Motor neuron (in vitro differentiated cells): ENCODE data around the gene PRKCZ. TPM values are rescaled to one million over a fixed set of nuclear protein-coding genes. Genes with fewer than 3 reads are reported as not detected.
"Not testable (repeated sequence)": the region's sequence is repeated elsewhere in the genome, so short reads cannot be mapped to it uniquely, and the experiment has no call there.

Experiments used
- ATAC-seq, 8 experiments: fragments of 200-7000 bp; cut with Tn5 transposase; replicated peaks in 6 of 8; 2 replicates each; pipeline ENCODE4 v1.8.0; 2021; ENCODE audit warnings: mild to moderate bottlenecking in 8 of 8, moderate library complexity in 8 of 8
- H3K27ac ChIP-seq, 2 donors: fragments of 250-450 bp; sonication (Bioruptor Pico); 2 replicates each; pipeline ENCODE4 v1.9.0; 2021; ENCODE audit warnings: antibody characterized with exemption in 2 of 2, mild to moderate bottlenecking in 2 of 2, moderate library complexity in 1 of 2
- H3K4me1 ChIP-seq, 2 donors: fragments of 250-450 bp; sonication (Bioruptor Pico); replicated peaks in 1 of 2; 2 replicates each; pipeline ENCODE4 v1.6.1; 2021; ENCODE audit warnings: antibody characterized with exemption in 2 of 2, mild to moderate bottlenecking in 2 of 2, moderate library complexity in 1 of 2
- H3K4me3 ChIP-seq, 5 donors: fragments of 250-450 bp; sonication (Bioruptor Pico); 2 replicates each; pipeline ENCODE4 v1.9.0; 2021; ENCODE audit warnings: antibody characterized with exemption in 5 of 5, mild to moderate bottlenecking in 5 of 5, moderate library complexity in 4 of 5
- WGBS, 10 experiments: fragments of 450-650 bp; shearing (Covaris generic); methylation state at CpG; one replicate each; pipeline ENCODE4 v1.0.0; 2022; 5-methylcytosine and 5-hydroxymethylcytosine counted together
- in situ Hi-C, 9 experiments: fragments of 400-800 bp; cut with MboI; loops; one replicate each; pipeline ENCODE4 v1.15.0; 2021; ENCODE audit warnings: low sequenced_read_pairs in 9 of 9, low pct_unique_long_range_greater_than_20kb in 2 of 9; ENCODE audit not compliant: unreplicated experiment in 9 of 9
- total RNA-seq, 8 experiments: library from RNA; unstranded; fragments of 300-600 nt; gene quantifications; 2 replicates each; pipeline versions ENCODE4 v1.2.3 to v1.2.4, GENCODE V29; 2022

PRKCZ gene
- total RNA-seq, 8 experiments from 2014 or later, result 1.1 to 39.0 (median 23.6) TPM

DNA sequence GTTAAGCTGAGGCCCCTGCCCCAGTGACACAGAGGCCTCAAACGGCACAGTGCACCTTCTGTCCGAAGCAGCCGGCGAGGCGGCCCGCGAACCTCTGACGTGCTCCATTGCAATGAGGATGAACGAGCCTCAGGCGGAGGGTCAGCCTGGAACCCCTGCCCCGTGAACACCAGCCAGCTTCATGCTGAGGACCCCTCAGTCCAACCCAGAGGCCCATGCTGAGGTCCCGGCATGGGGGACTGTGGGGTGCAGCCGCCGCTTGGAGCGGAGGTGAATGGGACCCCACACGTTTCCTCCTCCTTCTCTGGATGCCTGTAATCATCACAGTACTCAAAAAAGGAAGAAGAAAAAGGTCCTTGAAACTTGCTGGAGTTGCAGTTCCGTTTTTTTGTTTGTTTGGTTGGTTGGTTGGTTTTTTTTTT, 62.1 kb downstream of the PRKCZ start:
- H3K27ac ChIP-seq, result no peak overlapping the region
- in situ Hi-C loops, result no loop called here
- no peak overlapping the region for H3K4me3 ChIP-seq
- ATAC-seq, result no peak
- WGBS, 10 experiments, result 0 to 83% (median 76%) methylated on average over 1 to 17 of the region's 17 CpGs; no CpG with 5 or more reads in 4 of the 10 experiments
- peaks cover 13 to 28% of the 10 kb centered on the region in 2 donors for H3K4me1 ChIP-seq

DNA sequence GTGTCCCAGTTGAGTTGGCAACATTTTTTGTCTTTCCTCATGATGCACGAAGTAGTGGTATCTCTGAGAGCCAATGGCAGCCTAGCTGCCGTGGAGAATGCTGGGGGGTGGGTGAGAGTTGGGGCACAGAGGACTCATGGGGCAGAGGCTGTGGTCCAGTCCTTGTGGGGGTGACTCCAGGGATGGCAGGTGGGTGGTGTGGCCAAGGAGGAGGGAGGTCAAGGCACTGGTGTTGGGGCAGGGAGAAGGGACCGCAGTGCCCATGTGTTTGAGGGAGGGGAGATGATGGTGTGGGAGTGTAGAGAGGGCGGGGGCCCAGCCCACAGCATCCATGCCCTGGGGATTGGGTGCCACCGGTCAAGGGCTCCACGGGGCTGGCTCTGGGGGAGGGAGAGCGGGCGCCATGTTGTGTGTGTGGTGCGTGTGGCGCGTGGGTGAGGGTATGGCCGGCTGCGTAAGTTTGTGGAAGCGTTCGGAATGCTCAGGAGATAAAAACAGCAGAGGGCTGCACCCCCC, 63.5 kb downstream of the PRKCZ start:
- Histone ChIP-seq H3K4me1 (peaks cover 13 to 25% of the 10 kb centered on the region in 2 donors), H3K27ac (no peak overlapping the region), H3K4me3 (no peak overlapping the region)
- in situ Hi-C loops, result no loop called here
- ATAC-seq, result no peak
- 100% methylated on average over 3 of the region's 15 CpGs; no CpG with 5 or more reads in 9 of the 10 experiments for WGBS, 10 experiments

GRCh38 chr1:2114635-2115007, 64.4 kb downstream of the PRKCZ start:
- ATAC-seq, H3K27ac ChIP-seq, H3K4me3 ChIP-seq, in situ Hi-C loops: not testable (repeated sequence)
- WGBS, 10 experiments, result 40 to 95% (median 80%) methylated on average over 2 to 13 of the region's 14 CpGs; no CpG with 5 or more reads in 1 of the 10 experiments
- peaks cover 13 to 23% of the 10 kb centered on the region in 2 donors for H3K4me1 ChIP-seq

DNA sequence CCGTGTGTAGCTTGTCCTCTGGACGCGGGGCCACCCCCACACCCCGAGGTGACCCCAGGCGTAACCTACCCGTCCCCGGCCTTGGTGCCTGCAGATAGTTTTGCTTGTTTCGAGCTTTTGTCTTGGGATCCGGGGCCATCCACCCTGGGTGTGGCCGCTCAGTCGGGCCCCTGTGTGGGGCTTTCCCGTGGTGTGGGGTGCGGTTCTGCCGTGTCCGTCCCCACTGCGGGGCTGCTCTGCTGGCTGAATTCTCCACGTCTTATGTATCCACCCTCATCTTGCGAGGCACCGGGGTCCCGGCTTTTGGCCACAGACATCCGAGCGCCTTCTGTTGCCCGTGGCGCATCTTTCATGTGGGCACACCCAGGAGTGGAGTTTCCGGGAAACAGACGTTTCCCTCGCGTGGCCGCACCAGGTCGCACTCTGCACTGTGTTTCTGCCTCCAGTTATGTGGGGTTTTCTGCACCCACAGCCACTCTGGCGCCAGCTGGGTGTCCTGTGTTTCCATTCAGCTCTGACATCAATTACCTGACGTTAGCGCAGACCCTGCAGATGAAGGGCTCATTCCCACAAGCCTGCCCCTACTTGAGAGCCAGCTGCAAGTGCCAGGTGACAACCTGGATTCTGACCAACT, 64.9 kb downstream of the PRKCZ start:
- peaks cover 13 to 23% of the 10 kb centered on the region in 2 donors for H3K4me1 ChIP-seq
- in situ Hi-C loops, result no loop called here
- 43 to 88% (median 73%) methylated on average over 1 to 12 of the region's 33 CpGs; no CpG with 5 or more reads in 3 of the 10 experiments for WGBS, 10 experiments
- peak in 4 of 8 experiments; percentile 5 to 14 (median 10) for ATAC-seq
- no peak overlapping the region for H3K27ac ChIP-seq
- H3K4me3 ChIP-seq, result no peak overlapping the region

- Histone ChIP-seq H3K4me1 (peaks cover 13 to 23% of the 10 kb centered on the region in 2 donors), H3K27ac (no peak overlapping the region), H3K4me3 (no peak overlapping the region)
- ATAC-seq, result peak; percentile 30 to 87 (median 80)
- in situ Hi-C loops, result no loop called here
- 0 to 18% (median 7%) methylated on average over 1 to 28 of the region's 28 CpGs; no CpG with 5 or more reads in 4 of the 10 experiments for WGBS, 10 experiments
Observed at GRCh38 chr1:2115702-2116341, 65.6 kb downstream of the PRKCZ start.

- Histone ChIP-seq H3K4me1 (peaks cover 13 to 15% of the 10 kb centered on the region in 2 donors), H3K27ac (no peak overlapping the region), H3K4me3 (no peak overlapping the region)
- 32 to 100% (median 94%) methylated on average over 1 to 5 of the region's 5 CpGs; no CpG with 5 or more reads in 1 of the 10 experiments for WGBS, 10 experiments
- in situ Hi-C loops, result no loop called here
- ATAC-seq, result no peak
Observed at GRCh38 chr1:2119886-2120285, 69.7 kb downstream of the PRKCZ start.

- Histone ChIP-seq H3K4me1 (peaks cover 5 to 6% of the 10 kb centered on the region in 2 donors), H3K4me3 (no peak overlapping the region), H3K27ac (no peak overlapping the region)
- in situ Hi-C loops, result no loop called here
- no peak for ATAC-seq
- 63 to 100% (median 89%) methylated on average over 2 to 11 of the region's 14 CpGs; no CpG with 5 or more reads in 2 of the 10 experiments for WGBS, 10 experiments
Observed at GRCh38 chr1:2121101-2121691, 71.0 kb downstream of the PRKCZ start.

- H3K4me1 ChIP-seq, H3K27ac ChIP-seq, H3K4me3 ChIP-seq, ATAC-seq, in situ Hi-C loops: not testable (repeated sequence)
- 90% methylated on average over 2 of the region's 23 CpGs; no CpG with 5 or more reads in 9 of the 10 experiments for WGBS, 10 experiments
Observed at GRCh38 chr1:2121794-2122193, 71.6 kb downstream of the PRKCZ start.

DNA sequence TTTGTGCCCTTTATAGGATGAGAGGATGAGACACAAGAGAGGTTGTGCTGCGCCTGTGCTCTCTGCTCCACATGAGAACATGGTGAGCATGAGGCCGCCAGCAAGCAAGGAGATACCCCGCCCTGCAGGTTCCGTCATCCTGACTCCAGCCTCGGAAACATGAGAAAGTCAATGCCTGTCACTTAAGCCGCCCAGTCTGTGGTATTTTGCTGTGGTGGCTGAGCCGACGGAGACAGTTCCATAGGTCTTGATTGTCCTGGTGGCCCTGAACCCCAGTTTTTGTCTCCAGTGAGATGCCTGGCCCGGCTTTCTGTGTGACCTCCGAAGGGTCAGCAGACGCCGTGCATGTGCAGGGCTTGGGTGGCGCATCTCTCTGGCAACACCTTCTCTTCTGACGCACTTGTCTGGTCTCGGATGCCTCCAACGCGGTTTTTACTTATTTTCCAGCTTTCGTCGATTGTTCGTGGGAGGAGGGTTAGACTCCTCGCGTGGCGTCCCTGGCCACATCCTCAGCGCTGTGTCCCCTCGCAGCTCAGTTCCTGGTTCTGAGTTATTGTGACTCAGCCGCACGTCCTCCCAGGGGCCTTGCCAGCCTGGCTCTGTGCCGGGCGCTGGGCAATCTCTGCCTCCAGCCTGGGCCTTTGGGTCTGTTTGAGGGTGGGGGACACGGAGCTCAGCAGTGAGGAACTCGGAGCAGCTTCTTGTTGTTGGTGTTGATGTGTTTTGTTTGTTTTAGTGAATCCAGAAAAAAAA, 74.4 kb downstream of the PRKCZ start:
- H3K4me1 ChIP-seq, result peaks cover 4 to 13% of the 10 kb centered on the region in 2 donors
- 60 to 93% (median 83%) methylated on average over 1 to 24 of the region's 31 CpGs for WGBS, 10 experiments
- H3K4me3 ChIP-seq, result no peak overlapping the region
- in situ Hi-C loops, result no loop called here
- H3K27ac ChIP-seq, result no peak overlapping the region
- ATAC-seq, result no peak

DNA sequence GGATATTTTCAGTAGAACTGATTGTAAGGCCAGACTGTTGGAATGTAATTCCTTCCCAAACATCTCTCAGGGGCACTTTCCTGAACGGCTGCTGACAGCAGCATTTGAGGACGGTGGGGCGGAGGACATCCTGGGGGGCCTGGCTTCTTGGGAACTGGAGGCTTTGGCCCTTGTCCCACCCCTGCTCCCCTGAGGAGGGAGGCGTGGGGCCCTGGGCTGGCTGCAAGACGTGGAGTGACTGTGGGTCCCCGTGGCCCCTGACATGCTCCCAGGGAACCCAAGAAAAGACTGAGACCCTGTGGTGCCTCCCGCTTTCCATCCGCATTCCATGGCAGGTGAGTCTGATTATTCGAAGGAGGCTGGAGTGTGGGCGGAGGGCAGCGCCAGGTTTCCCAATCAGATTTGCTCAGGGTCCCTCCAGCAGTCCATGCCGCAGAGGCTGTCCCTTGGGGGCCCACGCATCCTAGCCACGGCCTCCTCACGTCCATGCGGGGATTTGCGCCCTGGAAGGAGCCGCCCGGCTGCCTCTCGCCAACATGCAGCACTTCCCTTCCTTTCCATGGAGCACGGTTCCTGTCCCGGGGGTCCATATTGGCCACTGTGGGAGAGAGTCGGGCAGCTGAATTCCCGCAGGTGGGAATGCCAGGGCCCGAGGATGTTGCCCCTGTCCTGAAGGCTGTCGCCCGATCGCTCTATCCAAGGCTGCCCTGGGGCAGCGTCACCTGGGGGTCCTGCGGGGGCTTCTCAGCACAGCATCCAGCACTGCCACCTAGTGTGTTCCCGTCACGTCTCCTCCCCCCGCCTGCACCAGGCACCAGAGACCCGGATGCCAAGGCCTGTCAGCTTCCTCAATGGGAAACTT, 75.4 kb downstream of the PRKCZ start:
- no peak overlapping the region for H3K27ac ChIP-seq
- WGBS, 10 experiments, result 0 to 88% (median 69%) methylated on average over 1 to 11 of the region's 34 CpGs; no CpG with 5 or more reads in 2 of the 10 experiments

DNA sequence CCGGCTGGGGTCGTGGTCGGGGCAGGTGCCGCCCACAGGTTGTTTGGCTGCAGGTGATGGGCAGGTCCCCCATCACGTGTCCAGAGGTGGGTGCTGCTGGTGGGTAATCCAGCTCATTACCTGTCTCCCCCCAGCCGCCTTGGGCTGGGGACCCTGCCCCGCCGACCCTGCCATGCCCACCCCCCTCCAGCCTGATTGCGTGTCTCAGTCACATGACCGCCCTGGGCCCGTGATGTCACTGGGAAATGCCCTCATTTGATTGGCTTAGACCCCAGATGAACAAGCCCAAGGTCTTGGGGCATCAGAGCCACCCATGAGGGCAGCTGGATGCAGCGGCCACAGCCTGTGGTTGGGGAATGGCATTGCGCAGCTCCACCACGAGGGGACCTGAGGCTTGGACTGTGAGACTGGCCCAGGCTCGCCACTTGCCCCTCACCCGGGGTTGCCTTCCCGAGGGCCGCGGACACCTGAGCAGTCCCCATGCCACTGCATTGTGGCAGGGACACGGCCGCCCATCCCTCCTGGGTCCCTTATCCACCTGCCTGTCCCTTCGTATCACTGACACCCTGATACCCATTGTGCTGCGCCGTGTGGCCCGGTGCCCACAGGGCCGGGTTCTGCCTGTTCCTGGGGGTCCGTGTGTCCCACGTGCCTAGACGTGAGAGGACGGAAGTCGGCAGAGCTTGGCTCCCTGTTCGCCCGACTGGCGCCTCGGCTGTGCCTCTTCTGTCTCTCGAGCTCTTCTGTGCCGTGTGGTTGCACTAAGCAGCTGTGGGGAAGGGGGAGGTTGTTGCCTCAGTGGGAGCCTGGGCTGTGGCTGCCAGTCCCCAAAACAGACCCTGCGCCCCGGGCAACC, 76.3 kb downstream of the PRKCZ start:
- H3K4me3 ChIP-seq, result no peak overlapping the region
- 24 to 100% (median 90%) methylated on average over 1 to 30 of the region's 39 CpGs; no CpG with 5 or more reads in 4 of the 10 experiments for WGBS, 10 experiments
- H3K4me1 ChIP-seq, result peaks cover 4 to 13% of the 10 kb centered on the region in 2 donors

More for the DNA sequence above, 75.4 kb downstream of the PRKCZ start:
- in situ Hi-C loops, result no loop called here
- peaks cover 4 to 13% of the 10 kb centered on the region in 2 donors for H3K4me1 ChIP-seq
- H3K4me3 ChIP-seq, result no peak overlapping the region
- no peak for ATAC-seq

More for the DNA sequence above, 76.3 kb downstream of the PRKCZ start:
- H3K27ac ChIP-seq, result no peak overlapping the region
- peak in 3 of 8 experiments; percentile 9 to 15 (median 9) for ATAC-seq
- in situ Hi-C loops, result no loop called here
